ENCODE measurements around the gene BTBD16.
A peak's percentile ranks its signal among the peaks of the same experiment; 100 is the strongest.

The BTBD16 gene

DNA sequence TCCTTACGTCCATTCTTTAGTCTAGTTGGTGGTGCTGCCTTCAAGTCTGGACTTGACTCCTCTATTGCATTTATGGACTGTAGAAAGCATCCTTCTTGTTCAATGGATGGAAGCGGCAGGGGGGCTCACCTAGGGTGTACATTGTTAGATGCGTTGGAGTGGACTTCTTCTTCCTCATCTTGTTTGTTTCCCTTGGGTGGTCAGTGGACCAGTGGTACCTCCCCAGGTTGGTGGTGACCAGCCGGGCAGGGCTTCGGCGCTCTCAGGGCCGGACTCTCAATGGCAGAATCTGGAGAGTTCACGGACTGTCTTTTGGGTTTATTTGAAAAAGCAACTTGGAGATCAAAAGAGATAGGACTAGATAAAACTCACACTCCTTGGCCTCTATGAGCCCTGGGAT is 6.2 kb upstream of the BTBD16 start:
- no peak overlapping the region for H3K27ac ChIP-seq
- TF ChIP-seq ZFX (IDR thresholded peaks at IDR 0.05; ENCODE audit: borderline replicate concordance): no peak
- TF ChIP-seq, protein P1, sequence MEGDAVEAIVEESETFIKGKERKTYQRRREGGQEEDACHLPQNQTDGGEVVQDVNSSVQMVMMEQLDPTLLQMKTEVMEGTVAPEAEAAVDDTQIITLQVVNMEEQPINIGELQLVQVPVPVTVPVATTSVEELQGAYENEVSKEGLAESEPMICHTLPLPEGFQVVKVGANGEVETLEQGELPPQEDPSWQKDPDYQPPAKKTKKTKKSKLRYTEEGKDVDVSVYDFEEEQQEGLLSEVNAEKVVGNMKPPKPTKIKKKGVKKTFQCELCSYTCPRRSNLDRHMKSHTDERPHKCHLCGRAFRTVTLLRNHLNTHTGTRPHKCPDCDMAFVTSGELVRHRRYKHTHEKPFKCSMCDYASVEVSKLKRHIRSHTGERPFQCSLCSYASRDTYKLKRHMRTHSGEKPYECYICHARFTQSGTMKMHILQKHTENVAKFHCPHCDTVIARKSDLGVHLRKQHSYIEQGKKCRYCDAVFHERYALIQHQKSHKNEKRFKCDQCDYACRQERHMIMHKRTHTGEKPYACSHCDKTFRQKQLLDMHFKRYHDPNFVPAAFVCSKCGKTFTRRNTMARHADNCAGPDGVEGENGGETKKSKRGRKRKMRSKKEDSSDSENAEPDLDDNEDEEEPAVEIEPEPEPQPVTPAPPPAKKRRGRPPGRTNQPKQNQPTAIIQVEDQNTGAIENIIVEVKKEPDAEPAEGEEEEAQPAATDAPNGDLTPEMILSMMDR (IDR thresholded peaks at IDR 0.05): no peak

GRCh38 chr10:122265896-122266295 is 5.2 kb upstream of the BTBD16 start:
- no peak overlapping the region for H3K27ac ChIP-seq

DNA sequence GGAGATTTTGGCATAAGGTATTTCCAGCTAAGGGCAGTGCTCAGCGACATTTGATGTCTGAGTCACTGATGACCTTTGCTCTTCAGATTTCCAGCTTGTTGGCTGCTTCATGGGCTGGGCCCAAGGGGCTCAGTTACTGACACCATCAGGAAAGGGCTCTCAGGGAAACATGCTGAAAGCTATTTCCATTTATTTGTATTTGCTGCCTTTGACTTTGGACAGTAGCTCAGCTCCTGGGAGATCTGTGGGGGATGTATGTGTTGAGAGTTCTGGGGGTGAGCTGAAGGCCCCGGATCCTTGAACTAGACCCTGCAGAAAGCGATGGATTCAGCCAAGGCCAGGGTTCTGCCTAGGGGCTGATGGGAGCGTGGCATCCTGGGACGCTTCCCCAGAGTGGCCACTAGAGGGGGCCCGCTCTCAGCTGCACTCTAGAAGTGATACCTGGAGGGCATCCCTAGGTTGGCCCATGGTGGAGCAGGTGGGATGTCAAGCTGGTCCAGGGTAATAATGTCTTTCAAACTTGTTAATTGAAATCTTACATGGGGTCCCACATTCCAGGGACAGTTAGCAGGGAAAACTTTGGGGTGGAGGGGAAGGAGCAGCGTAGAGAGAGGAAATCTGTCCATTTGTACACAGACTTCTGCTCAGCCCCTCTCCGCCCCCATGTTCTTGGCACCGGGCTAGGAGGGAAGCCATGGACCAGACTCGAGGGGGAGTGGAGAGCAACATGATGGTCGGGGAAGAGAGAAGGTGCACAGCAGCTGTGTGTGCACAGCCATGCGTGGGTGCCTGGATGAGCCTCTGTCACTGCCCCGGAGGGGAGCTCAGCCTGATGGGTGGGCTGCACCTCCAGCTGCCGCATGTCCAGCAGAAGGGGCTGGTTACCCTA is 3.0 kb upstream of the BTBD16 start:
- H3K27ac ChIP-seq: no peak overlapping the region
- TF ChIP-seq ZFX (IDR thresholded peaks at IDR 0.05; ENCODE audit: borderline replicate concordance): no peak
- TF ChIP-seq, protein P1 (IDR thresholded peaks at IDR 0.05): peak; percentile 99

More at GRCh38 chr10:122265896-122266295, 5.2 kb upstream of the BTBD16 start:
- TF ChIP-seq ZFX (IDR thresholded peaks at IDR 0.05; ENCODE audit: borderline replicate concordance): no peak
- TF ChIP-seq, protein P1 (IDR thresholded peaks at IDR 0.05): no peak

- no peak for TF ChIP-seq ZFX (IDR thresholded peaks at IDR 0.05; ENCODE audit: borderline replicate concordance)
- TF ChIP-seq, protein P1 (IDR thresholded peaks at IDR 0.05): no peak
- H3K27ac ChIP-seq: no peak overlapping the region
Measured at GRCh38 chr10:122269059-122269687, 1.9 kb upstream of the BTBD16 start.

DNA sequence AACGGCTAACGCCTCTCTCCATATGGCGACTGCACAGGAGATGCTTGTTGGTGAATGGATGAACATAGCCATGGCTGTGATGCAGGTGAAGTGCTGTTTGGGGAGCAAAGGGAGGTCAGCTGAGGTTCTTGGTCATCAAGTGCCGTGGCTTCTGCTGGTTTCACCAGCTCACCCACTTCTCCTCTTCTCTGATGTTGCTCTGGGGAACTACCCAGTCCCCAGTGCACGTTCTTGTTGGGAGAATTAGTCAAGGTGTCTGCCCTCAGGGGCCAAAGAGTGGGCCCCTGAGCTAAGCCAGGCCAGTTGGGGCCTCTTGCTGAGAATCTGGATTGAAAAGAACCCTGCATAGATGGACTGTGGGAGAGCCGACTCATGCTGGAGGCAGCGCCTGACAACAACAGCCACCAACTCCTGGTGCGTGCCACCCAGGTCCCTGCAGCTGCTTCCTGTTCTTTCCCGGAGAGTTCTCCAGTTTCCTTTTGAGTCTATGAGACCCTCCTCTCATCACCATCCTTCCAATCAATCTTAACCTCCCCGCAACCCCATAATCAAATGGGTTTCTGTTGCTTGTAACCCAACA is 3.0 kb downstream of the BTBD16 start:
- no peak overlapping the region for H3K27ac ChIP-seq
- TF ChIP-seq, protein P1 (IDR thresholded peaks at IDR 0.05): no peak
- TF ChIP-seq ZFX (IDR thresholded peaks at IDR 0.05; ENCODE audit: borderline replicate concordance): no peak

- TF ChIP-seq, protein P1 (IDR thresholded peaks at IDR 0.05): no peak
- no peak for TF ChIP-seq ZFX (IDR thresholded peaks at IDR 0.05; ENCODE audit: borderline replicate concordance)
- H3K27ac ChIP-seq: no peak overlapping the region
Measured at GRCh38 chr10:122276611-122277208, 5.6 kb downstream of the BTBD16 start.
